LoVo (cell line): ENCODE measurements around the gene ASB15.

Experiments used
- DNase-seq: peaks from one replicate; pipeline ENCODE4 v3.0.0-alpha.2; 2016; ENCODE audit warnings: low spot score

ASB15 gene

GRCh38 chr7:123663200-123663599 is 61.6 kb downstream of the ASB15 start:
- DNase-seq = no peak

GRCh38 chr7:123665157-123665556 is 63.5 kb downstream of the ASB15 start:
- DNase-seq = no peak

- no peak for DNase-seq
Measured at GRCh38 chr7:123665896-123666295, 64.3 kb downstream of the ASB15 start.

- no peak for DNase-seq
Measured at GRCh38 chr7:123666492-123666891, 64.9 kb downstream of the ASB15 start.

GRCh38 chr7:123669485-123669884 is 67.9 kb downstream of the ASB15 start:
- DNase-seq = no peak

GRCh38 chr7:123673137-123673732 is 71.6 kb downstream of the ASB15 start:
- no peak for DNase-seq

- DNase-seq = no peak
Measured at GRCh38 chr7:123673752-123674398, 72.3 kb downstream of the ASB15 start.

- DNase-seq = no peak
Measured at GRCh38 chr7:123674399-123675180, 73.0 kb downstream of the ASB15 start.

- no peak for DNase-seq
Measured at GRCh38 chr7:123675181-123675473, 73.5 kb downstream of the ASB15 start.

- DNase-seq = no peak
Measured at GRCh38 chr7:123677061-123677715, 75.6 kb downstream of the ASB15 start.

GRCh38 chr7:123679614-123680013 is 78.0 kb downstream of the ASB15 start:
- DNase-seq = no peak

- no peak for DNase-seq
Measured at GRCh38 chr7:123680580-123680979, 79.0 kb downstream of the ASB15 start.

- no peak for DNase-seq
Measured at GRCh38 chr7:123681561-123681960, 79.9 kb downstream of the ASB15 start.

- peak; percentile 58 for DNase-seq
Measured at GRCh38 chr7:123682690-123683089, 81.1 kb downstream of the ASB15 start.

GRCh38 chr7:123687161-123687560 is 85.5 kb downstream of the ASB15 start:
- DNase-seq = no peak

GRCh38 chr7:123687727-123688126 is 86.1 kb downstream of the ASB15 start:
- DNase-seq = no peak
